Astrocyte of the spinal cord (primary cell): ENCODE measurements around the gene SEPTIN3.
"Not testable (repeated sequence)": the region's sequence is repeated elsewhere in the genome, so short reads cannot be mapped to it uniquely, and the experiment has no call there.

Experiments
- DNase-seq: peaks from one replicate; pipeline ENCODE4 v3.0.0; 2011; ENCODE audit warnings: low read depth, low spot score
- H3K4me3 ChIP-seq: 2 replicates; pipeline ENCODE4 v1.5.1; 2011; ENCODE audit warnings: low read depth, mild to moderate bottlenecking, low read length, moderate library complexity
- CTCF ChIP-seq: IDR thresholded peaks from 2 replicates; pipeline ENCODE4 v1.5.1; 2012; ENCODE audit warnings: low read depth, mild to moderate bottlenecking, low read length, inconsistent platforms
- in situ Hi-C: cut with HindIII; loops from 2 replicates; pipeline ENCODE4 v1.10.0; 2017; ENCODE audit warnings: low sequenced_read_pairs

SEPTIN3 gene

GRCh38 chr22:41940832-41941765, 28.1 kb upstream of the SEPTIN3 start:
- peak; percentile 85 for TF ChIP-seq CTCF
- DNase-seq, result peak; percentile 80
- in situ Hi-C loops, result no loop called here
- H3K4me3 ChIP-seq, result no peak overlapping the region

GRCh38 chr22:41943661-41944209, 25.5 kb upstream of the SEPTIN3 start:
- no peak for DNase-seq
- in situ Hi-C loops, result no loop called here
- TF ChIP-seq CTCF, result no peak
- H3K4me3 ChIP-seq, result no peak overlapping the region

GRCh38 chr22:41946629-41947423, 22.4 kb upstream of the SEPTIN3 start, which contains the start of gene CENPM:
TSS of gene CENPM (minus strand) at chr22:41947152. CDS start at chr22:41947076, 76 bp downstream.
- in situ Hi-C loops, result no loop called here
- peak within 1 kb of the TSS; percentile 86 for H3K4me3 ChIP-seq
- peak; percentile 94 for DNase-seq
- TF ChIP-seq CTCF, result no peak

GRCh38 chr22:41947424-41948080, 21.7 kb upstream of the SEPTIN3 start:
- TF ChIP-seq CTCF, result no peak
- DNase-seq, result no peak
- no peak overlapping the region for H3K4me3 ChIP-seq
- in situ Hi-C loops, result no loop called here

- DNase-seq, result no peak
- in situ Hi-C loops, result no loop called here
- H3K4me3 ChIP-seq, result no peak overlapping the region
- TF ChIP-seq CTCF, result no peak
Measured at GRCh38 chr22:41948142-41948541, 21.1 kb upstream of the SEPTIN3 start.

GRCh38 chr22:41948928-41949296, 20.3 kb upstream of the SEPTIN3 start:
- in situ Hi-C loops, H3K4me3 ChIP-seq, DNase-seq: not testable (repeated sequence)
